Measurements from ENCODE around the gene NRIP3. TPM values are rescaled to one million over a fixed set of nuclear protein-coding genes. Genes with fewer than 3 reads are reported as not detected.

The NRIP3 gene
- total RNA-seq (2014; rRNA removed), result 23.4 and 26.2 TPM in 2 replicates
- 10.6 TPM for polyA plus RNA-seq (2012)

DNA sequence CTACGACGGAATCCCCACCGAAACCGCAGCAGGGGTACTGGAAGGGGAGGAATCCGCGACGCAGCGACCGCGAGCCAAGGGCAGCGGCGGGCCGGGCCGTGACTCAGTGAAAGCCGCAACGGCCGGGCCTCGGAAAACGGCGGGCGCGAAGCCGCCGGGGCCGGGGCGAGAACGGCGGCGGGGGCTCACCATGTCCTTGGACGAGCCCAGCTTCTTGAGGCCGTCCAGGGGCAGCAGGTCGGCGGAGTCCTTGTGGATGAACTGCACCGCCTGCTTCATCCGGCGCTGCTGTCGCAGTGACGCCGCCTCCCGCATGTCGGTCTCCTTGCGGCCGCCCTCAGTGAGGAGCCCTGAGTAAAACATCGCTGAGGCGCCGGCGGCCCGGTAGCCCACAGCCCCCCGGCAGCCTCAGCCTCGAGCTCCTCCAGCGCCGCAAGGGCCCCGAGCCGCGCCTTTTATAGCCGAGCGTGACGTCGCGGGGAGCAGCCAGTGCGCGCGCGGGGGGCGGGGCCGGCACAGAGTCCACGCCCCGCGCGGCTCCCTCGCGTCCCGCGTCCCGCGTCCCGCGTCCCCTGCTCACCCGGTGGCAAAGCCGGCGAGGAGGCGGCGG is at the start of gene NRIP3:
Gene NRIP3, minus strand, starts transcription at position 429 of the 610 bp plus-strand sequence. Its CDS starts 66 bp downstream, at position 363.
- peak; percentile 55 for DNase-seq (ENCODE audit: low read depth)

DNA sequence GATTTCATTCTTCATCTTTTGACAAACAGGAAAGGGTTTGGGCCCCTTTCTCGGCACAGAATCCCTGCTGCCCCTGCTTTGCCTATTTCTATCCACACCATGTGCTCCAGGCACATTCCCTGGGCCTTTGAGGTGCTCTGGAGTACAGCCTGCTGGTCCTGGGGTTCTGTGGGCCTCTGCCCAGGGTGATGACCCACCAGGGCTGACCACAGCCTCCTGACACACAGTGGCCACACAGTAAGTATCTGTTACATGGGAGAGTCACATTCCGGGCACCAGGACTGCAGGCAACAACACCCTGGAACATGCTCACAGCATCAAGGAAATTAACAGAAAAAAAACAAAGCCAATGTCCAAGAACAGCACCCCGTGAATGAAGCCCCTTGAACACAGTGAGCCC is 48.5 kb upstream of the NRIP3 start:
- peak; percentile 55 for DNase-seq (ENCODE audit: low read depth)

DNA sequence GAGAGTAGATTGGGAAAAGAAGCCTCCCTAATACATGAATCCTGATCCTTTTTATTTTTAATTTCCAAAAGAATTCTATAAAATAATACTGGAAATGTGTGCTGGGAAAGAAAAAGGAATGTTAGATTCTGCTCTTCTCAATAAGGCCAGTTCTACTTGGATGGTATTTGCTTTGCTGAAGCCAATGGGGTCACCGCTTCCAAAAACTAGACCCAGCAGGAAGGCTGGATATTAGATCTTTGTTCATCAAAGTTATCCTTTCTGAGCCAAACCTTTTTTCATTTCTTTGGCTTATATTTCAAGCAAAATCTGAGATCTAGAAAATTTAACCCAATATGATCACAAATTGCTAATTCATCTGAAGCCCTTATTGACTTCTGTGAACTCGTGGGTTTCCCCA is 46.2 kb upstream of the NRIP3 start:
- no peak for DNase-seq (ENCODE audit: low read depth)

DNA sequence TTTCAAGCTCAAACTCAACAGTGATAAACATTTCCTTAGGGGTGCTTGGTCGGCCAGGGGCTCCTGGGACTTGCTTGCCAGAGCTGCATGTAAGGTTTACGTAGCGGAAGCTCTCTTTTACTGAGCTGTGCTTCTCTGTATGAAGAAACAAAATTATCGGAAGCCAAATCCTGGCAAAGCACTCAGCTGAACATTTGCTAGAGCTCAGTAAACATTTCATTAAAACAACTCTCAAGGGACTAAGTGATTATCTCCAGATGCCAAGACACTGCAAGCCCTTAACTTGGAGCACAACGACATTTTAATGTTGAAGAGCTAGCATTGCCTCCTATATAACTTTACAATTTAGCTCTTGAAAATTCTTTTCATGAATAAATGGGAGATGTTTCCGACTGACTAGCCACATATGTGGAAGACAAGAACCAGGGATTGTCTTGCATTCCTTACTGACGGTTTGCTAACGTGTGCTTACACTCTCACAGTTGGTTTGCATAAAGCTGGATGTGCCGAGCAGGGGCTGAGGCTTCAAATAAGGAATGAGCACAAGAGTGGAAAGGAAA is 44.2 kb upstream of the NRIP3 start:
- no peak for DNase-seq (ENCODE audit: low read depth)

DNA sequence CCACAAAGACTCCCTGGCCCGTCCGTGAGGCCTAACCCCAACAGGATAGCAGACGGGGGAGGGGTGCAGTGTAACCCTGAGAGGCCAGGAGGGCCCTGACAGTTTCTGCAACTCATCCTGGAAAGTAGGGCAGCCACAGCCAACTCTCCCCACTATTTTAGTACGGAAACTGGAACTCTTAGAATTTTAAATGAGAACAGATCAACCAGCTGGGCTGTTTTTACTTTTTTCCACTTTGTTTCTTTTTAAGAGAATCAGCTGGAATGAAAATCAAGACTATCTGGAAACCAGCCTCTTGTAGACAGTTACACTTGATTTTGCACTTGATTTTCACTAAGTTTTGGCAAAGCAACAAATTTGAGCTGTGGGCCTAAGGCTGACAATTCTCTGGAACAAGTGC is 42.7 kb upstream of the NRIP3 start:
- DNase-seq (ENCODE audit: low read depth), result no peak

DNA sequence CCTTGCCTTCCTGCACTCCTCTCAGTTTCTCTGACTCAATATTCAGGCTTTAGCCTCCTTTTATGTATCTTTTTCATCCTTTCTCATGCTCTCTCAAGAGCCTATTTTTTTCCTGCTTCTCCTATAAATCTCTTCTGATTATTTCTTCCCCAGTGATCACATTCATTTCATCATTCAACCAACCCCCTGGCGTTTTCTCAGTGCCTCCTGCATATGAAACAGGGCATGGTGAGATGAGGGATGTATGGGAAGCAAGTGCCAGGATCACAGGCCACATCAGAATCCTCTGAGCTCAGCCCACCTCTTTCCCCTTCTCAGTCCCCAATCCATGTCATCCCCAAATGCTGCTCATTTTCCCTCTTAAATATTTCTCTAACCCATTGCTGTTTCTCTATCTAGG is 38.7 kb upstream of the NRIP3 start:
- no peak for DNase-seq (ENCODE audit: low read depth)

DNA sequence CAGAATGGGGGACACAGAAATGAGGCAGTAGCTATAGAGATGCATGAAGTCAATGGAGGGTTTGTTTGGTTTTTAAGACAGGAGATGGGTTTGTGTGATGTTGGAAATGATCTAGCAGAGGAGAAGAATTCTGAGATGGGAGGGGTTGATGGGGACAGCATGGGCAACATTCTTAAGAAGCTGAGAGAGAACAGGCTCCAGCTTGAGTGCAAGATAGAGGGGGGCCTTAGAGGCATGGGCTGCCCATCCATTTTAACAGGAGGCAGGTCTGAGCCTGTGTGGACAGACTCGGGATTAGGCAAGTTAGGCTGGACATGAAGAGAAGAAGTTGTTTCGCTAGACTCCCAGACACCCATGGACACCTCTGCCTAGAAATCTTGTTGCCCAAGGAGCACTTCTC is 37.9 kb upstream of the NRIP3 start:
- no peak for DNase-seq (ENCODE audit: low read depth)

DNA sequence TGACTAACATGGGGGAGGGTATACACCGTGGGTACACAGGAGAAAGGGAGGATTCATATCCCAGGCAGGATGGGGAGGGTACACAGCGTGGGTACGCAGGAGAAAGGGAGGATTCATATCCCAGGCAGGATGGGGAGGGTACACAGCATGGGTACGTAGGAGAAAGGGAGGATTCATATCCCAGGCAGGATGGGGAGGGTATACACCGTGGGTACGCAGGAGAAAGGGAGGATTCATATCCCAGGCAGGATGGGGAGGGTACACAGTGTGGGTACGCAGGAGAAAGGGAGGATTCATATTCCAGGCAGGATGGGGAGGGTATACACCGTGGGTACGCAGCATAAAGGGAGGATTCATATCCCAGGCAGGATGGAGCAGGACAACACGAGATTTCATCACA is 36.6 kb upstream of the NRIP3 start:
- DNase-seq (ENCODE audit: low read depth), result no peak

DNA sequence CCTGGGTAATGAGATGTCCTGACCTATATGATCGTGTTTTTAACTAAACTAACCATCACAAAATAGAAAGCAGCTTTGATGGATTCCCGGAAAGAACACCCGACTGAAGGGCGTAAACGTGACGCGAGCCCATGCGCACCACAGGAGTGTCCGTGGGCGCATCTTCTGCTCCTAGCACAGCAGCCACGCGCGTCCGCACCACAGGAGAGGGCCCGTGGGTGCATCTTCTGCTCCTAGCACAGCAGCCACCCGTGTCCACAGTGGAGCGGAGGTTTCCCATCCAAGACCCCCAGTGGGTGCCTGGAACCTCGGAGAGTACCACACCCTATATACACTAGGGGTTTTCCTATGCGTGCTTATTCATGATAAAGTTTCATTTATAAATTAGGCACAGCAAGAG is 36.1 kb upstream of the NRIP3 start:
- no peak for DNase-seq (ENCODE audit: low read depth)

DNA sequence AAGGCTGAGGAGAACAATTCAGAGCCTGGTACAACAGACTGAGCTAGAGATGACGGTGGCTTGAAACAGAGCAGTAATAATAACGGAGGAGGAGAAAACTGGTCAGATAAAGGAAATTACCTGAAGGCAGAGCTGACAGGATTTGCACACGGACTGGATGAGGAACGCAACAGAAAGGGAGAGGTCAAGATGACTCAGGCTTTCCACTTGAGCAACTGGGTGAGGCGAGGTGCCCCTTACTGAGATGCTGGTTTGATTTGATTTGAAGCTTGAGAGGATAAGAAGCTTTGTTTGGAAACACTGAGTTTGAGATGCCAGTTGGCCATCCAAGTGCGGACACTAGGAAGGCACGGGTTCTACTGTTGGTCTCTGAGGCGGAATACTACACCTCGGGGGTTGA is 35.4 kb upstream of the NRIP3 start:
- no peak for DNase-seq (ENCODE audit: low read depth)

DNA sequence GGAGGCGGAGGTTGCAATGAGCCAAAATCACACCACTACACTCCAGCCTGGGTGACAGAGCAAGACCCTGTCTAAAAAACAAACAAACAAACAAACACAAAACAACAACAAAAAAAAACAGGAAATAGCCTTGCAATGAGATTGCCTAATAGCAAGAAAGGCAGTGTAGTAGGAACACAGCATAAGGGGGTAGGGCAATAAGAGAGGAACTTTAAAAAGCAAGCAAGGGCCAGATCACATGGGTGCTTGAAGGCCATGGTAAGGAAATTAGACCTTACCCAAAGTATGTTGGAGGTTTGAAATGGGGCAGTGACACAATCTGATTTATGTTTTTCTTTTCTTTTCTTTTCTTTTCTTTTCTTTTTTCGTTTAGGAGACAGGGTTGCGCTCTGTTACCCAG is 34.7 kb upstream of the NRIP3 start:
- DNase-seq (ENCODE audit: low read depth), result no peak

DNA sequence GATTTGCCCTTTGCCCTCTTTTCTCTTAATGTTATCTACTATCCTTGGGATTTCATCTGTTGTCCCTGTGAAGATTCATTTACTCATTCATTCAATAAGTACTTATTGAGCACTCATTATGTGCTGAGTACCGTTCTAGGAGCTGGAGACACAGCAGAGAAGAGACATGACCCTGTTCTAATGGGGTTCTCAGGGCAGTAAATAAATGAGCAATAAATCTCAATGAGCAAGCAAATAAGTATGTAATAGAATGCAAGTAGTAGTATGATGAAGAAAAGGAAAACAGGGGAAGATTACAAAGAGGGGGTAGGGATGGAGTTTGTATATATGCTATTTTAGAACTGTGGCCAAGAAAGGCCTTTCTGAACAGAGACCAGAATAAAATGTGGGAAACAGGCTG is 34.2 kb upstream of the NRIP3 start:
- DNase-seq (ENCODE audit: low read depth), result no peak

DNA sequence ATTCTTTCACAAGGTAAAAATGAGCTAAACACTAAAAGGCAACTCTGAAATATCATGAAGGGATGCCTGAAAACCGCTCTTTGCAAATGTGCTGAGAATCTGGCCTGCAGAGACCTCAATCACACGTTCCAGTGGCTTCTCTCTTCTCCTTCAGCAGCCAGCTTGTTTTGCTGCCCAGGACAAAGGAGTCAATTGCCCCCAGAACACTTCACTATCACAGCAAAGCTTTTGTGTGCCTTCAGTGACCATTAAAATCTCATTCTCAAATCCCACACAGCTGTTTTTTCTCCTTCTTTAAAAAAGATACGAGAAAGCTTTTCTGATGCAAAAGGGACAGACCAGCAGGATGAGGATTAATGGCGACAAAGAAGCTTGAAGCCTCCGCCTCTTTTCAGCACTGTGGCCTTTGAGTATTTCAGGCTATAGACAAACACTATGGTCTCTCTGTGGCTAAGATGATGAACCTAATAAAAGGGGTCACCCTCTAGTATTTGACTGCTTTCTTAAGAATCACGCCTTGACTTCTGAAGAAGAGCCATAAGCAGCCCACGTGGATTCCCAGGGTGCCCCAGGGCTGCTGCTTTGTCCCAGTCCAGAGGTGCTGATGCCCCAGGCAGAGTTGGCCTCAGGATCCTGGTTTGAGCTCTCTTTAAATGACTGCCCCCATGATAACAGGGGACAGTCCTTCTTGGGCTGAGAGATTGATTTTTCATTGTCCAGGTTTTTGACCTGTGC is 33.4 kb upstream of the NRIP3 start:
- no peak for DNase-seq (ENCODE audit: low read depth)

DNA sequence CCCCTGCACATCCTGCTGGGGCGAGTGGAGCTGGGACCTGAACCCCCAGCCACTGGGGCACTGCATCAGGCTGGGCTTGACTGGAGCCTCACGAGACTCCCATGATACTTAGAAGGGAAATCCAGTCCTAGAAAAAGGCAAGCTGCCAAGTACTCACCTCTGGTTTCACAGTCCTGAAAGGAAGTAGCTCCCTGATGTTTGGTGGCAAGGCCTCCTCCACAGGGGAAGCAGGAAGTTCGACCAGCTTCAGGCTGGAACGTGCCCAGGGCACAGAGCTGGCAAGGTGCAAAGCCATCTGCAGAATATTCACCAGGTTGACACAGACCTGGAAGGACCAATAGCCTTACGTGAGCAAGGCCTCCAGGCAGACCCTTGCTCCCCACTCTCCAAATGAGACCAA is 26.8 kb upstream of the NRIP3 start:
- no peak for DNase-seq (ENCODE audit: low read depth)

DNA sequence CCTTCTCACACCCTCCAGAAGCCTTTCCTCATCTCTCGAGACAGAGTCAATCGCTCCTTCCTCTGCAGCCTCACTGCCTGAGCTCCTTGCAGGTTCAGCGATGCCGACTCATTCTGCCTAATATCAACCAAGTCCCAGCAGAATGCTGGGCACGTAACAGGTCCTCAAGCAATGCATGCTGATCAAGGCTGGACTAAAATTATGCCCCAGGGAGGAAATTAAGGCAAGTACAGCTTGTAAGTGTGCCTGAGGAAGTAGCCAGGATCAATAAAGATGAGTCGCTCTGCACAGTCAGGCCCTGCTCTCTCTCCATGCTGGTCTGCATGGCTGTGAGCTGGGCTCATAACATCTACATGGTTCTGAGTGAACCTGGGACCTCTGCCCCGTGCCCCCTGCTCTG is 25.6 kb upstream of the NRIP3 start:
- no peak for DNase-seq (ENCODE audit: low read depth)

DNA sequence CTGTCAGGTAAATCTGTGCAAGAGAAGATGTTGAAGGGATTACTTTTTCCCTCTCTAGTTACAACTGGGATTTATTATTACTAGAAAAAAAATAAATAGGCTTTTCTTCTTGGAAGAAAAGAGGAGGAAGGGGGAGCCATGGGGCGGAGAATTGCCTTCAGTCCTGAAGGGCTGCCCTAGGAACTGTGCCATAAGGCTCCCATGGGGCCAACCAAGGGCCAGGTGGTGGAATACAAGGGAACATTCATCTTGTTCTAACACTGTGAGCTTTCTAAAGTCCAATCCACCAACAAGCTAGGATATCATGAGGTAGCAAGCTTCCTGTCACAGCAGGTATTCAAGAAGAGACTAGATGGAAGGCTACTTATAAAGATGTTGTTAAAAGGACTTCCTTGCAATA is 24.8 kb upstream of the NRIP3 start:
- no peak for DNase-seq (ENCODE audit: low read depth)

DNA sequence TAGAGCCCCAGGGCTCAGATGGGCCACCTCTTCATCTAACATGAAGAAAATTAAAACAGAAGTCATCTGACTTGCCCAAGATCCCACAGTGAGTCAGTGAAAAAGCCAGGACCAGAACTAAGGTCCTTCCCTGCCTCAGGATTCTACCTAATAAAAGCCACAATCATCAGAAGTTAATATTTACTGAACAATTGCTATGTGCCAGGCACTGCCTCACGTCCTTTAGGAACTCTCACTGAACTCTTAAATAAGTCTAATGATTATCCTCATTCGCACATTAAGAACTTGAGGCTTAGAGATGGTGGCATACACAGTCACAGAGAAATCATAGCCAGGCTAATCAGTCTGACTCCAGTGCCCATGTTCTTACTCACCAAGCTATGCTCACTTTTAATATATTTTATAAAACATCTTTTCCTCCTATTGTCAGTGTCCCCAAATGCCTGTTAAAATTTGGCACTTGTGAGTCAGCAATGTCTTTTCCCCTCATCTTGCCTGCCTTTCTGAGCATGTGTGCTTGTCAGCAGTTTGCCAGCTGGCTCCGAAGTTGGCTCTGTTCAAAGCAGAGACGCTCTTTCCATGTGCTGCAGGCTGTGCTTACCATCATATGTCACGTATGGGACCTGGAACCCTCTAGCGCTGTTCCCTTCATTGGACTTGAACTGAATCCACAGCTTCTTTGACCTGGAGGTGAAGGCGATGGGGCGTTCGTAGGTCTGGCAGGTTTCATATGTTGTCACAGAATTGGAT is 21.5 kb upstream of the NRIP3 start:
- DNase-seq (ENCODE audit: low read depth), result no peak

DNA sequence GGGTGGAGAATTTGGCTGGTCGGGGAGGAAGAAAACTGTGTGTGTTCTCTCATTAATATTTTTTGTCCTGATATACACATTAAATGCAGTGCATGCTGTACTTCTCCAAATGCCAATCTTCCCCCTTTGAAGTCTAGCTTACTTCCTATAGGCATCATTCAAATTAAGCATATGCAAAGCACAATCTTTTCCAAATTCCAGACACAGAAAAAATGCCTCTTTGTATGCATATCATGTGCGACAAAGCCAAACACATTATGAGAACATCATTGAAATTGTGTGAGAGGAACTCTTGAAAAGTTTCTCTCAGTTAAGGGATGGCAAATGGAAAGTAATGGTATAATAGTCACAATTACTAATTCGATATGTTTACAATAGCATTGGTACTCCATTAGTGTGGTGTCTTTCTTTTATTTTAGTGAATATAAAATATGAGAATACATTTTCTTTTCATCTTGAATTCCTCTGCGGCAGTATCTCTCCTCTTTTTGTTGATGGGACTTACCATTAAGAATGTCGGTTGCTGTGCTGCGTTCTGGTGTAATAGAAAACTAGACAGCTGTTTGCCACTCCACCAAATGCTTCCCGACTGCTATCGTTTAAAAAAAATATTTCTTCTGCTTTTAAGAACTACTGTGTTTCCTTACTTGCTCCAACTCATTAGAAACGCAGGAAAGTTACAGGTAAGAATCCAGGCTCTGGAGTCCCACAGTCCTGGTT is 19.3 kb upstream of the NRIP3 start:
- DNase-seq (ENCODE audit: low read depth), result no peak

DNA sequence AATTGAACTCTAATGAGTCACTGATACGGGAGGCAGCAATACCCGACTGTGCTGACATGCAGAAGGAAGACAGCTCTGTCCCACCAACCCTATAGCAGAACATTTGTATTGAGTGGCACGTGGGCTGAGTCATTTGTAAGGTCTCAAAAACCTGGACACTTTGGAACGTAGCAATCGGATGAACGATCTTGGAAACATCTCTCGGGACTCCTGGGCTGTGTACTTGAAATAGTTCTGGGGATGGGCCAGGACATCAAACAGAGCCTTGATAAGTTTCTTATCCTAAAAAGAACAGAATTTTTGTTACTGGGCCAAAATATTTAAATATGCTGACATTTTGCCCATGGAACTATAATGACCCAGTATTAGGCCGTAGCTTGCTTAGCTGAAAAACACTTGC is 17.1 kb upstream of the NRIP3 start:
- DNase-seq (ENCODE audit: low read depth), result no peak

DNA sequence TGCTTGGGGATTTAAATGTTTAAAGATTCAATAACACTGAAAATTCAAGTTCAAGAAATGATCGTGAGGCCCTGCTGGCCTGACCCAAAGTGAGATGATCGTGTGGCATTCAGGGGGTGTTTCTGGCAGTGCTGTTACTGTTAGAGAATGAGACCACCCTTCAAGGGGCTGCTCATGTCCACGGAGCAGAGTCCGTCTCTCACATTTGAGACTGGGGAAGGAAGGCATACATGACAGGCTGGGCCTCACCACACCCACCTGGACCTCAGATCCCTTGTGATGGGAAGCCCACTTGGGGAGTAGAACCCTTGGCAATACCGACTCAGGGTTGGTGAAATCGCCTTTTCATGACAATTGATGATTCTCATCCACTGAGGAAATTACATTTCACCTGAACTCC is 16.1 kb upstream of the NRIP3 start:
- DNase-seq (ENCODE audit: low read depth), result no peak

DNA sequence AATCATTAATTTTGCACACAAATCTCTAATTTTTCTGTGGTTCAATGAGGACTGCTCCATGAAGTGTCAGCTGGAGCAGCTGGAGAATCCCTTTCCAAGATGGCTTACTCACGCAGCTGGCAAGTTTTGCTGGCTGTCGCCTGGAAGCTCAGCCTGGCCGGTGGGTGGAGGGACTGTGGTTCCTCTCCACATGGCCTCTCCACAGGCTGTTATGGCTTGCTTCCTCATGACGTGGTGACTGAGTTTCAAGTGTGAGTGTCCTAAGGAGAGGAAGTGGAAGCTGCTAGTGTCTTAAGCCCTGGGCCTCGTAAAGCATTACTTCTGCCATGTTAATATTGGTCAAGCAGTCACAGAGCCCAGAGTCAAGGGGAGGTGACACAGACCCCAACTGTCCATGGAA is 14.0 kb upstream of the NRIP3 start:
- DNase-seq (ENCODE audit: low read depth), result peak; percentile 36

Measured in LHCN-M2 (cell line).